H1 (cell line): ENCODE results near the gene DHX29. TPM values are rescaled to one million over a fixed set of nuclear protein-coding genes. Genes with fewer than 3 reads are reported as not detected.

Experiments used
- ATF2 ChIP-seq: IDR thresholded peaks from 2 replicates; pipeline ENCODE4 v1.6.1; 2012; ENCODE audit warnings: low read length, inconsistent platforms
- CBX8 ChIP-seq: fragments of 300-800, 300-1000 bp; sonication (generic); IDR thresholded peaks from 2 replicates; pipeline ENCODE4 v1.7.1; 2016; ENCODE audit warnings: low read depth, low read length, borderline replicate concordance
- CHD7 ChIP-seq: fragments of 300-600 bp; sonication (generic); IDR thresholded peaks from 2 replicates; pipeline ENCODE4 v1.7.1; 2012; ENCODE audit warnings: low read length, moderate library complexity, mild to moderate bottlenecking, inconsistent platforms; ENCODE audit not compliant: insufficient replicate concordance
- KDM5A ChIP-seq: fragments of 200-600 bp; IDR thresholded peaks from 2 replicates; pipeline ENCODE4 v1.7.1; 2012; ENCODE audit warnings: mild to moderate bottlenecking, low read length, inconsistent platforms, mixed read lengths
- POLR2A ChIP-seq, 2 experiments: IDR thresholded peaks; 1 replicate in 1 of 2; 2 replicates in 1 of 2; pipeline ENCODE4 v1.6.1; 2011; ENCODE audit warnings: low read depth in 2 of 2, low read length in 2 of 2, mild to moderate bottlenecking in 2 of 2; ENCODE audit errors: control extremely low read depth in 1 of 2
- POU5F1 ChIP-seq: IDR thresholded peaks from 2 replicates; pipeline ENCODE4 v1.6.1; 2011; ENCODE audit warnings: low read depth, mild to moderate bottlenecking, low read length, moderate library complexity
- SP2 ChIP-seq: IDR thresholded peaks from 2 replicates; pipeline ENCODE4 v1.6.1; 2012; ENCODE audit warnings: mild to moderate bottlenecking, low read length, inconsistent platforms
- SUZ12 ChIP-seq: fragments of 200-600 bp; sonication (generic); IDR thresholded peaks from 2 replicates; pipeline ENCODE4 v1.6.1; 2012; ENCODE audit warnings: mild to moderate bottlenecking, inconsistent platforms, low read length, moderate library complexity, mixed read lengths
- TAF1 ChIP-seq: IDR thresholded peaks from 2 replicates; pipeline ENCODE4 v1.6.1; 2011; ENCODE audit warnings: mild to moderate bottlenecking, low read depth, low read length
- TBP ChIP-seq: IDR thresholded peaks from 2 replicates; pipeline ENCODE4 v1.6.1; 2011; ENCODE audit warnings: low read depth, low read length, improper control_type of control experiment
- YY1 ChIP-seq: IDR thresholded peaks from 2 replicates; pipeline ENCODE4 v1.6.1; 2011; ENCODE audit warnings: low read depth, mild to moderate bottlenecking, low read length
- ZNF274 ChIP-seq: IDR thresholded peaks from 2 replicates; pipeline ENCODE4 v1.7.0; 2012; ENCODE audit warnings: low read length, borderline replicate concordance; ENCODE audit errors: extremely low read depth
- polyA plus RNA-seq, 7 experiments: library from polyadenylated mRNA; depleted of rRNA in 3 of 7; stranded (reverse) in 5 of 7; unstranded in 2 of 7; fragments of >200 nt in 5 of 7; fragments of 200-250 nt in 2 of 7; gene quantifications; 1 replicate in 5 of 7; 2 replicates in 1 of 7; 4 replicates in 1 of 7; pipeline versions ENCODE4 v1.2.1 to v1.2.3, GENCODE V29; 2011 to 2013; ENCODE audit warnings: missing spikeins in 2 of 7, mixed read lengths in 2 of 7
- total RNA-seq: library from RNA; stranded (reverse); fragmentation: NEBNext Ultra II Directional; extraction: Animal tissue kit (Norgen Biotek cat#: 25700); gene quantifications from 2 replicates; pipeline ENCODE4 v1.2.1, GENCODE V29; 2021

The DHX29 gene
- total and polyA plus RNA-seq, 2 of the 8 experiments (the other 6 are each of a cell fraction or from before 2014, with no cell fraction given) = 3.4 to 32.1 TPM

- no peak for TF ChIP-seq CHD7
- TF ChIP-seq POU5F1 = no peak
- no peak for TF ChIP-seq TAF1
- TF ChIP-seq SP2 = no peak
- TF ChIP-seq YY1 = no peak
- TF ChIP-seq SUZ12 = no peak
- TF ChIP-seq CBX8 = no peak
- TF ChIP-seq ZNF274 = no peak
- no peak for TF ChIP-seq KDM5A
- no peak for TF ChIP-seq TBP
- TF ChIP-seq POLR2A (IDR thresholded peaks at IDR 0.05; ENCODE audit: control extremely low read depth in 1 of 2, low read depth in 2 of 2, low read length in 2 of 2) = no peak
- no peak for TF ChIP-seq ATF2
Observed at GRCh38 chr5:55278778-55279177, 28.7 kb downstream of the DHX29 start (continued).
